AG10803 (cell line): ENCODE results near the gene ZNF90.
"Not testable (repeated sequence)": the region's sequence is repeated elsewhere in the genome, so short reads cannot be mapped to it uniquely, and the experiment has no call there.

ENCODE experiments used
- DNase-seq: peaks from one replicate; pipeline ENCODE4 v3.0.0; 2010; ENCODE audit warnings: low read depth
- H3K4me3 ChIP-seq: 2 replicates; pipeline ENCODE4 v1.5.1; 2011; ENCODE audit warnings: mild to moderate bottlenecking, low read length, control low read depth
- CTCF ChIP-seq: conservative IDR thresholded peaks from 2 replicates; pipeline ENCODE4 v1.5.1; 2011; ENCODE audit warnings: mild to moderate bottlenecking, low read length, control low read depth, inconsistent platforms

ZNF90 gene

GRCh38 chr19:20051841-20052768 is 25.7 kb upstream of the ZNF90 start:
- H3K4me3 ChIP-seq: peak overlapping the region; percentile 70
- peak; percentile 97 for DNase-seq
- TF ChIP-seq CTCF: no peak

- DNase-seq, H3K4me3 ChIP-seq: not testable (repeated sequence)
Measured at GRCh38 chr19:20058738-20059137, 19.1 kb upstream of the ZNF90 start.

GRCh38 chr19:20060282-20060681 is 17.5 kb upstream of the ZNF90 start:
- no peak overlapping the region for H3K4me3 ChIP-seq
- no peak for DNase-seq
- no peak for TF ChIP-seq CTCF

GRCh38 chr19:20066861-20067260 is 10.9 kb upstream of the ZNF90 start:
- DNase-seq: no peak
- no peak for TF ChIP-seq CTCF
- H3K4me3 ChIP-seq: no peak overlapping the region

- no peak for DNase-seq
- H3K4me3 ChIP-seq: no peak overlapping the region
- no peak for TF ChIP-seq CTCF
Measured at GRCh38 chr19:20067943-20068342, 9.9 kb upstream of the ZNF90 start.

- not testable (repeated sequence) for DNase-seq, H3K4me3 ChIP-seq
Measured at GRCh38 chr19:20068559-20068958, 9.2 kb upstream of the ZNF90 start.

GRCh38 chr19:20070691-20071090 is 7.1 kb upstream of the ZNF90 start:
- no peak for DNase-seq
- no peak for TF ChIP-seq CTCF
- H3K4me3 ChIP-seq: no peak overlapping the region

GRCh38 chr19:20072936-20073335 is 4.9 kb upstream of the ZNF90 start:
- TF ChIP-seq CTCF: no peak
- no peak for DNase-seq
- H3K4me3 ChIP-seq: no peak overlapping the region
